Fibroblast of pulmonary artery (primary cell): ENCODE data around the gene DHODH.

Source experiments
- DNase-seq: peaks from one replicate; pipeline ENCODE4 v3.0.0-alpha.2; 2010; ENCODE audit warnings: low read depth
- H3K4me3 ChIP-seq: replicated peaks from 2 replicates; pipeline ENCODE4 v1.5.1; 2011; ENCODE audit warnings: low read depth, mild to moderate bottlenecking, control low read depth, low read length, moderate library complexity
- TF ChIP-seq, protein P1 (sequence below): IDR thresholded peaks from 2 replicates; pipeline ENCODE4 v1.5.1; 2011; ENCODE audit warnings: mild to moderate bottlenecking, control low read depth, low read length, inconsistent platforms; ENCODE audit errors: missing control alignments

The DHODH gene

GRCh38 chr16:72008424-72009216 lies at the start of gene DHODH:
DHODH (plus strand) TSS chr16:72008744; CDS start chr16:72008765, 21 bp downstream.
- peak within 1 kb of the TSS; percentile 95 for H3K4me3 ChIP-seq
- DNase-seq, result peak; percentile 97
- TF ChIP-seq, protein P1, sequence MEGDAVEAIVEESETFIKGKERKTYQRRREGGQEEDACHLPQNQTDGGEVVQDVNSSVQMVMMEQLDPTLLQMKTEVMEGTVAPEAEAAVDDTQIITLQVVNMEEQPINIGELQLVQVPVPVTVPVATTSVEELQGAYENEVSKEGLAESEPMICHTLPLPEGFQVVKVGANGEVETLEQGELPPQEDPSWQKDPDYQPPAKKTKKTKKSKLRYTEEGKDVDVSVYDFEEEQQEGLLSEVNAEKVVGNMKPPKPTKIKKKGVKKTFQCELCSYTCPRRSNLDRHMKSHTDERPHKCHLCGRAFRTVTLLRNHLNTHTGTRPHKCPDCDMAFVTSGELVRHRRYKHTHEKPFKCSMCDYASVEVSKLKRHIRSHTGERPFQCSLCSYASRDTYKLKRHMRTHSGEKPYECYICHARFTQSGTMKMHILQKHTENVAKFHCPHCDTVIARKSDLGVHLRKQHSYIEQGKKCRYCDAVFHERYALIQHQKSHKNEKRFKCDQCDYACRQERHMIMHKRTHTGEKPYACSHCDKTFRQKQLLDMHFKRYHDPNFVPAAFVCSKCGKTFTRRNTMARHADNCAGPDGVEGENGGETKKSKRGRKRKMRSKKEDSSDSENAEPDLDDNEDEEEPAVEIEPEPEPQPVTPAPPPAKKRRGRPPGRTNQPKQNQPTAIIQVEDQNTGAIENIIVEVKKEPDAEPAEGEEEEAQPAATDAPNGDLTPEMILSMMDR, result no peak

- peak; percentile 92 for DNase-seq
- TF ChIP-seq, protein P1, result peak; percentile 78
- no peak overlapping the region for H3K4me3 ChIP-seq
Measured at GRCh38 chr16:71961066-71962039, 47.2 kb upstream of the DHODH start.

GRCh38 chr16:71963125-71963875 lies 45.2 kb upstream of the DHODH start:
- DNase-seq, result no peak
- TF ChIP-seq, protein P1, result no peak
- no peak overlapping the region for H3K4me3 ChIP-seq

DNA sequence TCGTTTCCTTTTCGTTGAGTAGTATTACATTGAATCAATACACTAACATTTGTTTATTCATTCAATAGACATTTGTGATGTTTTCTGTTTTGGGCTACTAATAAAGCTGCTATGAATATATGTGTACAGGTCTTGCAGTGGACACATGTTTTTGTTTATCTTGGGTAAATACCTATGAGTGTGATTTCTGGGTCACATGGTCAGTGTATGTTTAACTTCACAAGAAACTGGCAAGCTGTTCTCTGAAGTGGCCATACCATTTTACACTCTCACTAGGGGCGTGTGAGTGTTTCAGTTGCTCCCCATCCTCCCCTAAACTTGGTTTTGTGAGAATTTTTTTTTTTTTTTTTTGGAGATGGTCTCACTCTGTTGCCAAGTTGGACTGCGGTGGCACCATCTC lies 43.3 kb upstream of the DHODH start:
- H3K4me3 ChIP-seq, result no peak overlapping the region
- no peak for DNase-seq
- TF ChIP-seq, protein P1, result no peak

DNA sequence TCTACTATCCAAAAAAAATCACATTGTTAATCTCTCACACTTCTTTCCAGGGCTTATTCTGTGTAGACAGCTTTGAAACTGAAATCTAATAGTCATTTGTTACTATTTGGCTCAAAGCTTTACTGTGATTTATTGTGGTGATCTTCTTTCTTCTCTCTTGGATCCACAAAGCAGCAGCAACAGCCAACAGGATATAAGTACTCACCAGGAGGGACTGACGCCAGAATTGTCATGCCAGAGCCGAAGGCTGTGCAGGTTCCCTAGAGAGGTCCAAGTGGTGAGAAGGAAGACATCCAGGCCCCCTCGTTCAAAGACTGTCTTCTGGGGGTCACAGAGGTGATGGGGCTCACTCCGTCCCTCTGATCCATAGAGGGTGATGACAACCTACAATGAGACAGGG lies 41.6 kb upstream of the DHODH start:
- TF ChIP-seq, protein P1, result no peak
- DNase-seq, result no peak
- H3K4me3 ChIP-seq, result no peak overlapping the region

DNA sequence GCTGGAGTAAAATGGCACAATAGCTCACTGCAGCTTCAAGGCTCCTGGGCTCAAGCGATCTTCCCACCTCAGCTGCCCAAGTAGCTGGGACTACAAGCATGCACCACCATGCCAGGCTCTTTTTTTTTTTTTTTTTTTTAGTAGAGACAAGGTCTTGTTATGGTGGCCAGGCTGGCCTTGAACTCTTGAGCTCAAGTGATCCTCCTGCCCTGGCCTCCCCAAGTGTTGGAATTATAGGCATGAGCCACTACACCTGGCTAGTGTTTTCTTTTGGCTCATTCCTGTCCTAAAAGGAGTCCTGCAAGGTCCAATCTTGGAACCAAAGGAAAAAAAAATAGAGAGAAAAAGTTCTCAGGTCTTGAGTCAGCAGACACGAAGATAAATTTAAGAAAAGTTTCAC lies 39.2 kb upstream of the DHODH start:
- TF ChIP-seq, protein P1, result no peak
- DNase-seq, result no peak
- no peak overlapping the region for H3K4me3 ChIP-seq
